Activated T-helper 2 cell treated with anti-CD3 and anti-CD28 coated beads, Interferon-gamma antibody, Interleukin-2, Interleukin-4, amounts not matched to agents 10 μg/mL and 5 μg/mL and 100 μg/mL, durations not matched to agents 14 hours and 24 hours and 36 hours (primary cell): ENCODE measurements around the gene JPH2. TPM values are rescaled to one million over a fixed set of nuclear protein-coding genes. Genes with fewer than 3 reads are reported as not detected.
"Not testable (repeated sequence)": the region's sequence is repeated elsewhere in the genome, so short reads cannot be mapped to it uniquely, and the experiment has no call there.

Source experiments
- DNase-seq: peaks from one replicate; pipeline ENCODE4 v3.0.0; 2021; ENCODE audit warnings: low spot score
- H3K27ac Mint-ChIP-seq: one replicate; pipeline ENCODE4 v1.8.0; 2021; ENCODE audit warnings: mixed read lengths
- H3K27me3 Mint-ChIP-seq: one replicate; pipeline ENCODE4 v1.8.0; 2021; ENCODE audit warnings: low read depth, mixed read lengths
- H3K36me3 Mint-ChIP-seq: one replicate; pipeline ENCODE4 v1.8.0; 2021; ENCODE audit warnings: low read depth, mixed read lengths
- H3K4me1 Mint-ChIP-seq: one replicate; pipeline ENCODE4 v1.8.0; 2021; ENCODE audit warnings: low read depth, mixed read lengths
- H3K4me3 Mint-ChIP-seq: one replicate; pipeline ENCODE4 v1.8.0; 2021; ENCODE audit warnings: low read depth, mild to moderate bottlenecking, moderate library complexity, mixed read lengths
- H3K9me3 Mint-ChIP-seq: one replicate; pipeline ENCODE4 v1.8.0; 2021; ENCODE audit warnings: mixed read lengths
- intact Hi-C: fragments of 100-400 bp; cut with micrococcal nuclease; formaldehyde crosslinking; loops from one replicate; pipeline ENCODE4 v1.15.1; 2023
- total RNA-seq: library from RNA; stranded (reverse); gene quantifications from 2 replicates; pipeline ENCODE4 v1.2.3, GENCODE V29; 2022

JPH2 gene
- total RNA-seq, 1 donor from 2014 or later = not detected

DNA sequence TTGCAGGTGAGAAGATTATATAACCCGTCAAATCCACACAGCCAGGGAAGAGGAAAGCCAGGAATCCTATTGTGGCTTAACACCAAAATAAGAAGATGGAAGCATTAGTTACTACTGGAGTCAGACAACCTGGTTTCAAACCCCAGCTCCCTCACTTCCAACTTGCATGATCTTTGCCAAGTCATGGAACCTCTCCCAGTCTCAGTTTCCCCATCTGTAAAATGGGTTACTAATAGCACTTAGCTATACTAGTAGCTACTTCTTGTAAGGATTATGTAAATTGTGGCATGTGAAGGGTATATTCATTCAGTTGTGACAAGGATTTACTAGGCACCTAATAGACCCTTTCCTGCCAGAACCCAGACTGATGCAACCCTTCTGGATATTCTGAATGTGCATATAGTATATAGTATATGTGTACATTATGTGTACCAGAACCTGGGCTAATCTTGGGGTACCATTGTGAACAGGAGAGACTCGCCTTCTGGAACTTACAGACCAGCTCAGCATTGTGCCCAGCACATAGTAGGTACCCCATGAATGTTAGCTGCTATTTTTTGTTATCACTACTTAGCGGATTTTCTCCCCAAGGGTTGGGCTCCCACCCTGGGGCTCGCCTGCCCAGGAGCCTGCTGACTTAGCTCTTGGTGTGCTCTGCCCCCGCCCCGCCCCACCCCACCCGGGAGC, 50.3 kb downstream of the JPH2 start:
- Mint-ChIP-seq H3K9me3 (no peaks in the 10 kb centered on the region), H3K4me3 (no peak overlapping the region), H3K4me1 (no peaks in the 10 kb centered on the region), H3K27ac (no peak overlapping the region), H3K36me3 (no peaks in the 10 kb centered on the region), H3K27me3 (peaks cover 14% of the 10 kb centered on the region)
- intact Hi-C loops = loop anchor here (5.0 kb wide), 1 partner anchor 56 kb away; no protein-coding TSS in a partner anchor
- DNase-seq = no peak

DNA sequence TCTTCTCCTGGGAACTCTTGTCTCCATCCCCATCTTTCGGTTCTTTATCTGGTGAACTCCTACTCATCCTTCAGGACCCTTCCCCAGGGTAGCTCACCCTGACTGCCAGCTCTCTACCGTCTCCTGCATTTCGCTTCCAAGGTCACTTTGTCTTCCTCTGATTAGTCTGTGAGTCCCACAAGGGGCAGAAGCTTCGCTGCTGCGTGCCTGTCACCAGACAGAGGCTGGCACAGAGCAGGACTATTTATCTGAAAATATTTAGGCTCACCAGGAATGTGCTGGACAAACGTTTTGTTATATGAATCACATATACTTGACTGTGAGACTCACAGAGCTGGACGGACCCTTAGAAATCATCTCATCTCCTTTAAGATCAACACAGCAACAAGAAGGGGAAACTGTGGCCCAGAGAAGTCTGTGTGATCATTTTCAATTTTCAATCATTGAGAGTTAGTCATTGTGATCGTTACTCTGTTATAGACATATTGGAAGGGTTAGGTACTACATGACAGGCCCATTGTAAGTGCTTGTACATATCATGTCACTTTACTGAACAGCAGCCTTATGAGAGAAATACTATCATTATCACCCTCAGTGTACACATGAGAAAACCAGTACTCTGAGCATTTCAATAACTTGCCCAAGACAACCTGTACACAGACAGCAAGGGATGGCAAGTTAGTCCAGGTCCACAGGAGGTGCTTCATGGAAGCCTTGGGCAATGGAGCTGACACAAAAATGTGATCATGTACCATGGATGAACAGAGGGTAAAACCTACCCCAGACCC, 51.4 kb downstream of the JPH2 start:
- H3K4me1 Mint-ChIP-seq = no peaks in the 10 kb centered on the region
- H3K36me3 Mint-ChIP-seq = no peaks in the 10 kb centered on the region
- H3K27ac Mint-ChIP-seq = no peak overlapping the region
- H3K27me3 Mint-ChIP-seq = peaks cover 15% of the 10 kb centered on the region
- intact Hi-C loops = loop anchor here (5.0 kb wide), 1 partner anchor 57 kb away; no protein-coding TSS in a partner anchor
- H3K4me3 Mint-ChIP-seq = no peak overlapping the region
- no peaks in the 10 kb centered on the region for H3K9me3 Mint-ChIP-seq
- no peak for DNase-seq

DNA sequence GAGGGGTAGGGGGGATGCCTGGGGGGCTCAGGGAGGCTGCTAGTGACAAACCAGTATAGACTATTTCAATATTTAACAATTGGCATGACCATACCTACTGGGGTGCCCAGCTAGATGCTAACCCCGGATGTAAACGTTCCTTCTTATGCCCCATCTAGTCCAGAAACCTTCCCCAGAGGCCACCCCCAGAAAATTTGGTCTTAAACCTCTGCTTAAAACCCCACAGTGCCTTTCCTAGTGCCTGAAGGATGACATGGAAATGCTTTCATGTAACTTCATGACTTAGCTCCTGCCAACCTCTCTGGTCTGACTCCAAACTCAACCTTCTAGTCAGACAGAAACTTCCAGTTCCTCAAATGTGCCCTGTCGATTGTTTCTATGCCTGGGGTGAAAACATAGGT, 52.0 kb downstream of the JPH2 start:
- Mint-ChIP-seq H3K36me3 (no peaks in the 10 kb centered on the region), H3K4me3 (no peak overlapping the region), H3K27me3 (peaks cover 16% of the 10 kb centered on the region), H3K27ac (no peak overlapping the region), H3K4me1 (no peaks in the 10 kb centered on the region), H3K9me3 (no peaks in the 10 kb centered on the region)
- DNase-seq = no peak
- intact Hi-C loops = loop anchor here (5.0 kb wide), 1 partner anchor 57 kb away; no protein-coding TSS in a partner anchor

DNA sequence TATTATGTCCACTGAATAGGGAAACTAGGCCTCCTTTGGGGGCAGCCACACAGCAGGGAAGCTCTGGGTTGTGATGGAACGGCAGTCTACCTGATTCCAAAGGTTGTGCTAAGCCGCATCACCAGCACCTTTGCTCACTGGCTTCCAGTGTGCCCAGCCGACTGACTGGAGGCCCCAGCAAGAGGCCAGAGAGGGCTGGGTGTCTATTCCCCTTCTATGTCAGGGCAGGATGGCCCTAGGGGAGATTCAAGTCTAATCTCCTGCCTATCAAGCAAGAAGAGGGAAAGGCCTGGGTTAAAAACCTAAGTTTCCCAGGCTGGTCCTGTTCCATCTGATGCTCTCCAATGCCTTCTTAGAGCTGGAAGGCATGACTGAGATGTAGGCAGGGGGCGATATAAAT, 53.6 kb downstream of the JPH2 start:
- no peak overlapping the region for H3K4me3 Mint-ChIP-seq
- H3K27ac Mint-ChIP-seq = no peak overlapping the region
- no peaks in the 10 kb centered on the region for H3K36me3 Mint-ChIP-seq
- peaks cover 11% of the 10 kb centered on the region for H3K27me3 Mint-ChIP-seq
- H3K4me1 Mint-ChIP-seq = no peaks in the 10 kb centered on the region
- intact Hi-C loops = no loop called here
- H3K9me3 Mint-ChIP-seq = no peaks in the 10 kb centered on the region
- DNase-seq = no peak

DNA sequence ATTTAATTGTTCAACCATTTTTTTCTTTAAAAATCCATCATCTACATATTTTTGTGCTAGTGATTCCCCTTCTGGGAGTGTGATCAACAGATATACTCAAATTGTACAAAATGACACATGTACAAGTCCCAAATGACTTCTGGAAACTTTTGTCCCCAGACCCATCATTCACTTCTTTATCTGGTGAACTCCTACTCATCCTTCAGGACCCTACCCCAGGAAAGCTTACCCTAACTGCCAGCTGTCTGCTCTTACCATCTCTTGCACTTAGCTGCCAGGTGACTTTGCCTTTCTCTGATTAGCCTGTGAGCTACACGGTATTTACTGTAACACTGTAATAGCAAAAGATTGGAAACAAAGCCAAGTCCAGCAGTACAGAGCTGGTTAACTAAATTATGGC, 55.3 kb downstream of the JPH2 start:
- intact Hi-C loops = no loop called here
- Mint-ChIP-seq H3K4me1 (no peaks in the 10 kb centered on the region), H3K9me3 (no peaks in the 10 kb centered on the region), H3K27ac (no peak overlapping the region), H3K4me3 (no peak overlapping the region), H3K27me3 (peaks cover 11% of the 10 kb centered on the region), H3K36me3 (no peaks in the 10 kb centered on the region)
- no peak for DNase-seq

DNA sequence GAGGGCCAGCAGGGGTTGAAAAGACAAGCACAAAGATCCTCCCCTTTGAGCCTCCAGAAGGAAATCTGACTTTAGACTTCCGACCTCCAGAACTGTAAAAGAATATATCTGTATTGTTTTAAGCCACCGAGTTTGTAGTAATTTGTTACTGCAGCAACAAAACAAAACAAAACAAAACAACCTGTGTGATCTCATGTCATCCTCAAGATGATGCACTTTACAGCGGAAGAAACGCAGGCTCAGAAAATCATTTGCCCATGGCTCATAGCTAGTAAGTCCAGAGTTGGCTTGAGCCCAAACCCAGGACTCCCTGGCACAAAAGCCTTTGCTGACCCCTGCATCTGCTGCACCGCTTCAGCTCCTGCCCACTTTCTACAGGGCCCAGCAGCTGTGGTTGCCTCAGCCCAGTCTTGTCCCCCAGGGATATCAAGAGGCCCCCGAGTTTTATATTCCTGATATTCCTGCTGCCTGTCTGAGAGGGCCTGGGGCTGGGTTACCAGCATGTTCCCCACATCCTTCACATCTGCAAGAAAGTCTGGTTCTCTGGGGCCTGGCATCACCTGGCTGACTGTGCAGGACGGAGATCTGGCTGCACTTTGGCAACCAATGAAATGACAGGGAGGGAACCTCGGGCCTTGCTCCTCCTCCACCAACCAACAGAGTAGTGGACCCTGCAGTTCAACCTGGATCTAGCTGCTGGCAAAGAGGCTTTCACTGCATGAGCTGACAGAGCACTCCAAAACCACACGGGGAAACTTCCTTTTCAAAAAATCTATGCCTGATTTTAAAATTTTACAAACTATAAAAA, 56.9 kb downstream of the JPH2 start:
- H3K9me3 Mint-ChIP-seq = no peaks in the 10 kb centered on the region
- H3K27ac Mint-ChIP-seq = no peak overlapping the region
- H3K4me3 Mint-ChIP-seq = no peak overlapping the region
- intact Hi-C loops = no loop called here
- no peaks in the 10 kb centered on the region for H3K4me1 Mint-ChIP-seq
- no peaks in the 10 kb centered on the region for H3K36me3 Mint-ChIP-seq
- H3K27me3 Mint-ChIP-seq = peaks cover 7% of the 10 kb centered on the region
- no peak for DNase-seq

DNA sequence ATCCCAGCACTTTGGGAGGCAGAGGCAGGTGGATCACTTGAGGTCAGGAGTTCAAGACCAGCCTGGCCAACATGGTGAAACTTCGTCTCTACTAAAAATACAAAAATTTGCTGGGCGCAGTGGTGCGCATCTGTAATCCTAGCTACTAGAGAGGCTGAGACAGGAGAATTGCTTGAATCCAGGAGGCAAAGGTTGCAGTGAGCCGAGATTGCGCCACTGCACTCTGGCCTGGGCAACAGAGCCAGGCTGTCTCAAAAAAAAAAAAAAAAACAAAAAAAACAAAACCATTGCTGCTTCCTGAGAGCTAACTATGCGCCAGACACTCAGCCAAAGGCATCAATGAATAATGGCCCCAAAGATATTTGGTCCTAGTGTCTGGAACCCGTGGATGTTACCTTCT, 57.7 kb downstream of the JPH2 start:
- intact Hi-C loops, H3K36me3 Mint-ChIP-seq, DNase-seq, H3K27me3 Mint-ChIP-seq, H3K4me3 Mint-ChIP-seq, H3K27ac Mint-ChIP-seq, H3K9me3 Mint-ChIP-seq, H3K4me1 Mint-ChIP-seq: not testable (repeated sequence)

DNA sequence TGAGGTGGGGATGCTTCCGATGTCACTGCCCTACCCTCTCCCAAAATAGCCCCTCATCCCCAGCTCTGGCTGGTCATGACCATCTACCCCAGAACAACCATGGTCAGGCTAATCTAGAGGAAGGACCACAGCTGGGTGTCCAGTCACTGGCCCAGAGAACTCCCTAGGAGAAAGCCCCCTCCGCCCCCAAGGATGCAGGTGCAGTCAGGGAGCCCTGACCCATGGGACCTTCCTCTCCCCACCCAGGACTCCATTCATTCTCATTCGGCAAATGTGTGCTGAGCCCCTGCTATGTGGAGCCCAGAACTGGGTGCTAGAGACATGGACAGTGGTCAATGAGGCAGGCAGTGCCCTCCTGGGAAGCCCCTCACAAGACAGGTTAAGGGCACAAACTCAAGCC, 60.5 kb downstream of the JPH2 start:
- Mint-ChIP-seq H3K27ac (no peak overlapping the region), H3K4me3 (no peak overlapping the region), H3K9me3 (no peaks in the 10 kb centered on the region), H3K27me3 (peaks cover 15% of the 10 kb centered on the region), H3K36me3 (no peaks in the 10 kb centered on the region), H3K4me1 (no peaks in the 10 kb centered on the region)
- intact Hi-C loops = no loop called here
- DNase-seq = no peak

DNA sequence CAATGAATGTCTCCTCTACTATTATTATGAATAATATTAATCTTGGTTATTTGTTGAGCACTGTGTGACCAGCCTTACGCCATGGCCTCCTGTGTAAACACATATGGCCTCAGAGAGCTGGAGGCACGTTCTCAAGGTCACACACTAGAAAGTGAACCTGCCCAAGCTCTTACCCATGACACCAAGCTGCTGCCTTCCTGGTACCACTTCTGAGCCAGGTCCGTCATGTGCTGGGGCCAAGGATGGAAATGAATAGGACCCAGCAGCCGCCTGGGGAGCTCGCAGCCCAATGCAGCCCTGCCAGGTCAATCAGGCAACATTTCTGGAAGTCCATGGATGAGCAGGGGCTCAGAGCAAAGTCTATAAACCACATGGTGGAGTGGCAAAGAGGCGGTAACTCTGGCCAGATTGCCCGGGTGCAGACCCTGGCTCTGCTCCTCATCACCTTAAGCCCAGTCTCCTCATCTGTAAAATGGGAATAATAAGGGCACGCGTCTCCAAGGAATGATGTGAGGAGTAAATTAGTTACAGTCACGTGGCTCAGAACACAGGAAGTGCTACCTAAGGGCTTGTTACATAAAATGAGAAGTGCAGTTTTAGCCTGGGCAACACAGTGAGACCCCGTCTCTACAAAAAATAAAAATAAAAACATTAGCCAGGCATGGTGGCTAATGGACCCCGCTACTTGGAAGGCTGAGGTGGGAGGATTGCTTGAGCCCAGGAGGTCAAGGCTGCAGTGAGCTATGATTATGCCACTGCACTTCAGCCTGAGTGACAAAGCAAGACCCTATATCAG, 61.5 kb downstream of the JPH2 start:
- no peak overlapping the region for H3K27ac Mint-ChIP-seq
- intact Hi-C loops = no loop called here
- no peaks in the 10 kb centered on the region for H3K36me3 Mint-ChIP-seq

DNA sequence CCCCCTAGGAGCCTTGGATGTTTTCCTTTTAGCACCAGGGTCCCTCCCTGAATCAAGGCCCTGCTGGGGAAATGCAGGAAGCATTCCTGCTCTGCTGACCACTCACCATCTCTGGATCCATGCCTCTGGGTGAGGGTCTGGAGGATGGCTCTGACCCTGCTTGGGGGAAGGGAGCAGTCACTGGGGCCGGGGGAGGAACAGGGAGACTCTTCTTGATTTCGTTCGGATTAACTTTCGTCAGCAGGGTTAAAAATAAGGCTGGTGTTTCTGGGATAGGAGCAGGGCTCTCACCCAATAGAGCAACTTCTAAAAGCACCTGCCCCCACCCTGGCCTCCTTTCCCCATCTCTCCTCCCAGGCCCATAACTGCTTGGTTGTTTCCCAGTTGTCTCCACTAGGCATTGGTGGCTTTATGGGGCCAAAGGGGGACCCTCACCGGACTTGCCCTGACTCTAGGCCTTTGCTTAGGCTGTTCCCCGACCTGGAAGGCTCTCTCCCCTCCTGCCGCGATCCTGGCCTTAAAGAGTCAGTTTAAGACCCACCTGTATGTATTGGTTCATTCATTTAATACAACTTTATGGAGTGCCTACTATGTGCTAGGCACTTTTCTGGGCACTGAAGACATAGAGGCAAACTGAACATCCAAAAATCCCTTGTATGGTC, 63.0 kb downstream of the JPH2 start:
- no peaks in the 10 kb centered on the region for H3K9me3 Mint-ChIP-seq
- no peaks in the 10 kb centered on the region for H3K4me1 Mint-ChIP-seq
- no peaks in the 10 kb centered on the region for H3K36me3 Mint-ChIP-seq
- no peak for DNase-seq
- no peak overlapping the region for H3K27ac Mint-ChIP-seq
- intact Hi-C loops = no loop called here
- H3K4me3 Mint-ChIP-seq = no peak overlapping the region
- H3K27me3 Mint-ChIP-seq = peaks cover 17% of the 10 kb centered on the region

More for the DNA sequence above, 61.5 kb downstream of the JPH2 start:
- DNase-seq = no peak
- Mint-ChIP-seq H3K9me3 (no peaks in the 10 kb centered on the region), H3K4me3 (no peak overlapping the region), H3K4me1 (no peaks in the 10 kb centered on the region), H3K27me3 (peaks cover 15% of the 10 kb centered on the region)

DNA sequence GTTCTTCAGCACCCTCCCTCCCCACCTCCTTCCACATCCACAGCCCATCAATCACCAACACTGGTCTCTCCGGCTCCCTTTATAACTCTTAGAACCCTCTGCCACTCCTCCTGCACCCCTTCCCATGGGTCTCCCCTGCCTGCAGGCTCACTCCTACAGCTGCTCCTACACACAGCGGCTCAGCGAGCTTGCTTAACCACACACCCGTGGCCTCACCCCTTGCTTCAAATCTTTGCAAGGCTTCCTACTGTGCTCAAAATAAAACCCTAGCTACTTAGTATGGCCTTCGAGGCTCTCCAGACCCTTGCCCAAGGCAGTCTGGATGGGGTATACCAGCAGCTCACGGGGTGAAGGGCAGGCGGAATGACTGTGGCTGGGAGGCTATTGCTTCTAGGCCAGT, 63.7 kb downstream of the JPH2 start:
- DNase-seq = no peak
- no peak overlapping the region for H3K4me3 Mint-ChIP-seq
- intact Hi-C loops = no loop called here
- H3K27ac Mint-ChIP-seq = no peak overlapping the region
- H3K4me1 Mint-ChIP-seq = no peaks in the 10 kb centered on the region
- H3K27me3 Mint-ChIP-seq = peaks cover 17% of the 10 kb centered on the region
- no peaks in the 10 kb centered on the region for H3K36me3 Mint-ChIP-seq
- H3K9me3 Mint-ChIP-seq = no peaks in the 10 kb centered on the region
